Left lobe of liver (tissue), 2 donors: ENCODE data around the gene ATG4D. TPM values are rescaled to one million over a fixed set of nuclear protein-coding genes. Genes with fewer than 3 reads are reported as not detected.
"Not testable (repeated sequence)": the region's sequence is repeated elsewhere in the genome, so short reads cannot be mapped to it uniquely, and the experiment has no call there.

Experiments used
- ATAC-seq: fragments of 200-7000 bp; cut with Tn5 transposase; one replicate; pipeline ENCODE4 v1.9.1; 2020; ENCODE audit warnings: mild to moderate bottlenecking, moderate library complexity
- DNase-seq: peaks from one replicate; pipeline ENCODE4 v3.0.0-alpha.2; 2020; ENCODE audit warnings: low spot score
- total RNA-seq: library from RNA; stranded (reverse); gene quantifications from one replicate; pipeline ENCODE4 v1.2.1, GENCODE V29; 2021
- donor health status: DM: no; HTN: no; CAD: no; lungs with moderate emphysema.
- donor health status: DM: no; HTN: yes; CAD: no.

The ATG4D gene
- total RNA-seq, 1 donor from 2014 or later, result 11.6 TPM

DNA sequence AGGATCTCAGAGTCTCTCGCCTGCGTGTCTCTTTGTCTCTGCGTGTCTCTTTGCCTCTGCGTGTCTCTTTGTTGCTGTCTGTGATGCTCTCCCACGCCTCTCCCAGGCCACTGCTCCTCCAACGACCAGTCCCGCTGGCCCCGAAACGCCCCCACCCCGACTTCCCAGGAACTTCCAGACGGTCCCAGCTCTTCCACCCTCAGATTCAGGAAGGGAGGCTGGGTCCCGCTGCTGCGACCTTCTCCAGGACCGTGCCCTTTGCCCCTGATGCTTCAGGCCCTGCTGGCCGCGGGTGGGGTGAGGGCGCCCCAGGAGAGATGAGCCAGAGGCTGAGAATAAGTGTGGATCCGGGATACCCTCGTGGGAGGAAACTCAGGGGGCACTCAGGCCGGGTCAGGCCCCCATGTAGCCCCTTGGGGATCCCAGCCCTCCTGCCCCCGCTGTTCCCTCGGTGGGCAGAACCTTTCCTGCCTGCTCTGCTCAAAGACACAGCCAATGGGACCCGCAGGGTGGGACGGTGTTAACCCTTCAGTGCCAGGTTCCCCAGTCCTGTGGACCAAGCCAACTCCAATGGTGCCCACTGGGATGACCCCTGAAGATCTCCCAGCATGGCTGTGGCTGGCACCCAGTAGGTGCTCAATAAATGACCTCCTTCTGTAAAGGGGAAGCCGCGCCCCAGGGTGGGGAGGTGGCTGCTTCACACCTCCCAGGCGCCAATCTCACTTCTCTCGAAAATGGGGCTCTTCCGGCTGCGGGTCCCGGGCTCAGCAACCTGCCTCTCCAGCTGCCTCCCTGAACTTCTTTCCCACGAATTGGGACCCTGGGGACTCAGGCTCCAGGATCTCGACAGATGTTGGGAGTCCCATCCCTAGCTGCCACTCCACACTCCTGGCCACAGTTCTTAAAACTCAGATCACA, 25.0 kb upstream of the ATG4D start:
- DNase-seq (no peak), ATAC-seq (peak; percentile 10)

GRCh38 chr19:10519421-10519820, 24.3 kb upstream of the ATG4D start:
- DNase-seq, result no peak
- ATAC-seq, result no peak

DNA sequence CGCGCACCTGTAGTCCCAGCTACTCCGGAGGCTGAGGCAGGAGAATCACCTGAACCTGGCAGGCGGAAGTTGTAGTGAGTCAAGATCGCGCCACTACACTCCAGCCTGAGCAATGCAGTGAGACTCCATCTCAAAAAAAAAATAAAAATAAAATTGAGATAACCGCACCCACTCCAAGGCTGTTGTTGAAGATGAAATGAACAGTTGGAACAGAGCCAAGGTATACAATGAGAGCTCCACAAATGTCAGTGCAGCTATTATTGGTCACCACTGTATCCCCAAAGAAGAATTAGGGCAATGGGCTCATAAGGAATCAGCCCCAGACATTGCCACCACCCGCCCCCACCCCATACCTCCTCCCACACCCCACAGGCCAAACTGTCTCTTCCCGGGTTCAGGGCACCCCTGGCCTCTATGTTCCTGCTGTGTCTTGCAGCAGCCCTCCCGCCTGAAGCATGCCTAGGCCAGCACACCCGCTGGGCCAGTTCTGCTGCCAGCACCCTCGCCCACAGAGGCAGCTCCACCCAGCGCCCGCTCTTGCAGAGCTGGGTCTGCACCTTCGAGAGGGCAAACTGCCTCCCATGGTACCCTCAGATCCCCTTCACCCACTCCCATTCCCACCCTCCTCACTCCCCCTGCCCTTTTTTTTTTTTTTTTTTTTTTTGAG, 22.9 kb upstream of the ATG4D start:
- no peak for ATAC-seq
- no peak for DNase-seq

DNA sequence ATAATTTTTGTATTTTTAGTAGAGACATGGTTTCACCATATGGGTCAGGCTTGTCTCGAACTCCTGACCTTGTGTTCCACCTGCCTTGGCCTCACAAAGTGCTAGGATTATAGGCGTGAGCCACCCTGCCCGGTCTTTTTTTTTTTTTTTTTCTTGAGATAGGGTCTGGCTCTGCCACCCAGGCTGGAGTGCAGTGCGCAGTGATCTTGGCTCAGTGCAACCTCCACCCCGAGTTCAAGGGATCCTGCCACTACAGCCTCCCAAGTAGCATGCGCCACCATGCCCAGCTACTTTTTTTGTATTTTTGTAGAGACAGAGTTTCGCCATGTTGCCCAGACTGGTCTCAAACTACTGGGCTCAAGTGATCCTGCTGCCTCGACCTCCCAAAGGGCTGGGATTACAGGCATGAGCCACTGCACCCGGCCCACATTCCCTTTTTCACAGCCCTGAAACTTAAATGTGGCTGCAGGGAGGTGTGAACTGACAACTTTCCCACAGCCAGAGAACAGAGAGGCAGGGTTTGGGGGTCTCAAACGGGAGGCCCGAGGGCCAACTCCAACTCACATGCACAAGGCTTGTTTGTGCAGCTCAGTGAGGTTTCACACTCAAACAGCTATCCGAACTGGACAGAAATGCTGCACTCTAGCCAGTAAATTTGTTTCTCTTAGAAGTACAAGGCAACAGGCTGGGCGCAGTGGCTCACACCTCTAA, 22.1 kb upstream of the ATG4D start:
- ATAC-seq (no peak), DNase-seq (no peak)

DNA sequence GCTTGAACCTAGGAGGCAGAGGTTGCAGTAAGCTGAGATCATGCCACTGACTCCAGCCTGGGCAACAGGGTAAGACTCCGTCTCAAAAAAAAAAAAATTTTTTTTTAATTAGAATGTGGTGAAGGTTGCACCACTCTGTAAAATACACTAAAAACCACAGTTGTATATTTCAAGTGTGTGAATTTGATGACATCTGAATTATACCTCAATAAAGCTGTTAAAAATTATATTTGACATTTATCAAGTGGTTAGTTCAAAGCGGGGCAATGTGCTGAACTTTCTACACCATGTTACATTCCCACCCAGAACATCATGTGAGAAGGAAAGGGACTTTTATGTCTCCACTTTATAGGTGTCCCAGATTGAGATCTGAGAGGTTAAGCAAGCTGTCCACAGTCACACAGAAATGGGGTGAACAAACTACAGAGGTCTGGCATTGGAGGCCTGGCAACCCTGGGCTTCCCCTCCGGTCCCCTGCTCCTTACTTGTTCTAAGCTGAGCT, 20.5 kb upstream of the ATG4D start:
- DNase-seq (no peak), ATAC-seq (no peak)

DNA sequence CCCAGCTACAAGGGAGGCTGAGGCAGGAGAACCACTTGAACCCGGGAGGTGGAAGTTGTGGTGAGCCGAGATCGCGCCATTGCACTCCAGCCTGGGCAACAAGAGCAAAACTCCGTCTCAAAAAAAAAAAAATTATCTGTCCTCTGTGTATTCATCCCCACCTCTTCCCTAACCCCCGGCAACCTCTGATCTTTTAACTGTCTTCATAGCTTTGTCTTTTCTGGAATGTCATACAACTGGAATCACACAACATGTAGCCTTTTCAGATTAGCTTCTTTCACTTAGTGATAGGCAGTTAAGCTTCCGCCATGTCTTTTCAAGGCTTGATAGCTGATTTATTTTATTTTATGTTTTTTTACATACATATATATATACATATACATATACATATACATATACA, 18.1 kb upstream of the ATG4D start:
- ATAC-seq, result no peak
- no peak for DNase-seq

GRCh38 chr19:10526887-10527286, 16.8 kb upstream of the ATG4D start:
- not testable (repeated sequence) for ATAC-seq, DNase-seq

DNA sequence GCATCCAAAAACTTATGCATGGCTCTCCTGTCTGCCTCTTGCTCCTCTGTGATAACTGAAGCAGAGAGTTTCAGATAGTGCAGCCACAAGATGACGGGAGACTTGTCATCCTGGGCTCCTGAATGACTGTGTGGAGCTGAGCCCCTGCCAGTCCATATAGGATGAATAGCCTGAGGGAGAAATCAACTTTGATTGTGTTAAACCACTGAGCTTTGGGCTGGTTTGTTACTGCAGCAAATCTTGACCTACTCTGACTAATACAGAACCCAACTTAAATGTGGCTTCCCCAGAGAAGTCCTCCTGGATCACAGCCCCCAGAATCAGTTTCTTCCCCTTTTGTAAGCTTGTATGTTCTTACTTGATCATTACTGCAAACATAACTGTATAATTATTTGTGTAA, 11.2 kb upstream of the ATG4D start:
- ATAC-seq (no peak), DNase-seq (no peak)

- ATAC-seq (no peak), DNase-seq (no peak)
Measured at GRCh38 chr19:10533646-10534386, 9.9 kb upstream of the ATG4D start.

GRCh38 chr19:10535613-10536012, 8.1 kb upstream of the ATG4D start:
- ATAC-seq (no peak), DNase-seq (no peak)

DNA sequence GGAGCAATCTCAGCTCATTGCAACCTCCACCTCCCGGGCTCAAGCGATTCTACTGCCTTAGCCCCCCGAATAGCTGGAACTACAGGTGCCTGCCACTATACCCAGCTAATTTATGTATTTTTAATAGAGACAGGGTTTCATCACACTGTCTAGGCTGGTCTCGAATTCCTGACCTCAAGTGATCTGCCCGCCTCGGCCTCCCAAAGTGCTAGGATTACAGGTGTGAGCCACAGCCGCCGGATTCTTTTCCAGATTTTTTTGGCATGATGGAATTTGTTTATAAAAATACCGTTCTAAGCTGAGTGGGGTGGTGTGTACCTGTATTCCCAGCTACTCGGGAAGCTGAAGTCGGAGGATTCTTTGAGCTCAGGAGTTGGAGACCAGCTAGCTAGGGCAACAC, 6.0 kb upstream of the ATG4D start:
- no peak for ATAC-seq
- DNase-seq, result no peak

- no peak for ATAC-seq
- DNase-seq, result no peak
Measured at GRCh38 chr19:10538204-10538983, 5.3 kb upstream of the ATG4D start.

GRCh38 chr19:10539016-10539415, 4.7 kb upstream of the ATG4D start:
- not testable (repeated sequence) for DNase-seq, ATAC-seq

DNA sequence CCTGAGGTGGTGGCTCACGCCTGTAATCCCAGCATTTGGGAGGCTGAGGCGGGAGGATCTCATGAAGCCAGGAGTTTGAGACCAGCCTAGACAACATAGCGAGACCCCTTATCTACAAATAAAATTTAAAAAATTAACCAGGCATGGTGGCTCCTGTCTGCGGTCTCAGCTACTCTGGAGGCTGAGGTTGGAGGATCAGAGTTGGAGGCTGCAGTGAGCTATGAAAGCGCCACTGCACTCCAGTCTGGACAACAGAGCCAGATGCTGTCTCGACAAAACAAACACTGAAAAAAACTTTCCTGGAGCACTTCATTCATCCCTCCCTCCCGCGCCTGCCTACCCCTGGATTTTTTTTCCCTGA, 665 bp upstream of the ATG4D start:
- DNase-seq, result no peak
- ATAC-seq, result no peak

DNA sequence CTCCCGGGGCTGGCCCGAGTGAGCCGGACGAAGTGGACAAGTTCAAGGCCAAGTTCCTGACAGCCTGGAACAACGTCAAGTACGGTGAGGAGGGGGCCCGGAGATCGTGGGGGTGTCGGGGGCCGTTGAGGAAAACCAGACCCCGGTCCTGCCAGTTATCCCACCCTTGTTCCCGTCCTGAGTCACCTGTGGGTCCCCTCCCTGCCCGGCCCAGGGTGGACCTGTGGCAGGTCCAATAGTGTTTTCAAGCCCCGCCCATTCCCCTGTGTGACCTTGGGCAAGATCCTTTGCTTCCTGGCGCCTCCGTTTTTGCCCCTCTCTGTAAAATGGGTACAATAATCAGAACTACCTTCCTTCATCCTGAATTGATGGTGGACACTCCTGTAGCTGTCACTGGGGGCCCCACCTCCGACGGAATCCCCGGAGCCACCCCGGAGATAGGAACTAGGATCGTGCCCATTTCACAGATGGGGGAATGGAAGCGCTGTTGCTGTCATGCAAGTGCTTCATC, 593 bp downstream of the ATG4D start:
- DNase-seq, result peak; percentile 70
- peak; percentile 69 for ATAC-seq

GRCh38 chr19:10544753-10545251, 1.1 kb downstream of the ATG4D start:
- ATAC-seq (peak; percentile 35), DNase-seq (peak; percentile 65)

GRCh38 chr19:10546817-10547216, 3.1 kb downstream of the ATG4D start:
- ATAC-seq (no peak), DNase-seq (no peak)

GRCh38 chr19:10548746-10549276, 5.1 kb downstream of the ATG4D start:
- DNase-seq (no peak), ATAC-seq (no peak)

- no peak for ATAC-seq
- no peak for DNase-seq
Measured at GRCh38 chr19:10549733-10550132, 6.0 kb downstream of the ATG4D start.
